ENCODE data around the gene ADARB2.
"Not testable (repeated sequence)": the region's sequence is repeated elsewhere in the genome, so short reads cannot be mapped to it uniquely, and the experiment has no call there.

The ADARB2 gene

GRCh38 chr10:1476455-1476803 is 260.9 kb downstream of the ADARB2 start:
- no peak for DNase-seq

- DNase-seq: no peak
Observed at GRCh38 chr10:1475771-1476454, 261.4 kb downstream of the ADARB2 start.

- no peak for DNase-seq
Observed at GRCh38 chr10:1475098-1475591, 262.2 kb downstream of the ADARB2 start.

GRCh38 chr10:1474376-1475097 is 262.8 kb downstream of the ADARB2 start:
- no peak for DNase-seq

GRCh38 chr10:1473874-1474273 is 263.5 kb downstream of the ADARB2 start:
- DNase-seq: no peak

- DNase-seq: no peak
Observed at GRCh38 chr10:1472178-1472958, 265.0 kb downstream of the ADARB2 start.

GRCh38 chr10:1468811-1469210 is 268.5 kb downstream of the ADARB2 start:
- no peak for DNase-seq

- no peak for DNase-seq
Observed at GRCh38 chr10:1467334-1468076, 269.8 kb downstream of the ADARB2 start.

- no peak for DNase-seq
Observed at GRCh38 chr10:1465993-1466764, 271.1 kb downstream of the ADARB2 start.

- DNase-seq: no peak
Observed at GRCh38 chr10:1465418-1465911, 271.9 kb downstream of the ADARB2 start.

- no peak for DNase-seq
Observed at GRCh38 chr10:1464881-1465417, 272.4 kb downstream of the ADARB2 start.

GRCh38 chr10:1463971-1464370 is 273.4 kb downstream of the ADARB2 start:
- not testable (repeated sequence) for DNase-seq

GRCh38 chr10:1462994-1463633 is 274.2 kb downstream of the ADARB2 start:
- no peak for DNase-seq

- DNase-seq: no peak
Observed at GRCh38 chr10:1462521-1462920, 274.8 kb downstream of the ADARB2 start.

GRCh38 chr10:1462032-1462431 is 275.3 kb downstream of the ADARB2 start:
- no peak for DNase-seq

GRCh38 chr10:1461016-1461415 is 276.3 kb downstream of the ADARB2 start:
- no peak for DNase-seq

- DNase-seq: not testable (repeated sequence)
Observed at GRCh38 chr10:1459664-1460063, 277.7 kb downstream of the ADARB2 start.

- no peak for DNase-seq
Observed at GRCh38 chr10:1454951-1455350, 282.4 kb downstream of the ADARB2 start.

GRCh38 chr10:1454428-1454827 is 282.9 kb downstream of the ADARB2 start:
- DNase-seq: no peak

- DNase-seq: no peak
Observed at GRCh38 chr10:1452777-1453176, 284.5 kb downstream of the ADARB2 start.

- no peak for DNase-seq
Observed at GRCh38 chr10:1451941-1452340, 285.4 kb downstream of the ADARB2 start.
